GM12875 (cell line): ENCODE measurements around the gene AACS.

Experiments
- H3K4me3 ChIP-seq: one replicate; pipeline ENCODE4 v1.5.1; 2011; ENCODE audit warnings: low read depth, low read length, control low read depth
- TF ChIP-seq, protein P1 (sequence below): IDR thresholded peaks from 2 replicates; pipeline ENCODE4 v1.5.1; 2011; ENCODE audit warnings: low read depth, mild to moderate bottlenecking, control low read depth, inconsistent platforms, low read length, moderate library complexity, borderline replicate concordance; ENCODE audit not compliant: insufficient read depth

Gene AACS

DNA sequence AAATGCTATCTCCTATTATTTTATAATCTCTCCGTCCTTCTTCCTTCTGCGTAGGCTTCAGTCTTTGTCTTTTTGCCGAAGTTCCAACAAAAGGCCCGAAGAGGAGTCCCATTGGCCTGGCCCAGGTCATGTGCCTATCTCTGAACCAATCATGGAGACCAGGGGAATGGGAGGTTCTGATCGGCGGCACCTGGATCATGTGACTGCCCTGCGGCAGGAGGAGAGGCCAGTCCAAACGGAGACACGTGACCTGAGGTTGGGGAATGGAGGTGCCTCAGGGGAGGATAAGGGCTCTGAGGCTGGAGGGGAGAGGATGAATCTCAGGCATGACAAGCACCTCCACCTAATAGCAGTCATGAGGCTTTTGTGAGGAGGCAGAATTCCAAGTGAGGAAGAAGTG is 86.0 kb downstream of the AACS start:
- no peak overlapping the region for H3K4me3 ChIP-seq
- TF ChIP-seq, protein P1, sequence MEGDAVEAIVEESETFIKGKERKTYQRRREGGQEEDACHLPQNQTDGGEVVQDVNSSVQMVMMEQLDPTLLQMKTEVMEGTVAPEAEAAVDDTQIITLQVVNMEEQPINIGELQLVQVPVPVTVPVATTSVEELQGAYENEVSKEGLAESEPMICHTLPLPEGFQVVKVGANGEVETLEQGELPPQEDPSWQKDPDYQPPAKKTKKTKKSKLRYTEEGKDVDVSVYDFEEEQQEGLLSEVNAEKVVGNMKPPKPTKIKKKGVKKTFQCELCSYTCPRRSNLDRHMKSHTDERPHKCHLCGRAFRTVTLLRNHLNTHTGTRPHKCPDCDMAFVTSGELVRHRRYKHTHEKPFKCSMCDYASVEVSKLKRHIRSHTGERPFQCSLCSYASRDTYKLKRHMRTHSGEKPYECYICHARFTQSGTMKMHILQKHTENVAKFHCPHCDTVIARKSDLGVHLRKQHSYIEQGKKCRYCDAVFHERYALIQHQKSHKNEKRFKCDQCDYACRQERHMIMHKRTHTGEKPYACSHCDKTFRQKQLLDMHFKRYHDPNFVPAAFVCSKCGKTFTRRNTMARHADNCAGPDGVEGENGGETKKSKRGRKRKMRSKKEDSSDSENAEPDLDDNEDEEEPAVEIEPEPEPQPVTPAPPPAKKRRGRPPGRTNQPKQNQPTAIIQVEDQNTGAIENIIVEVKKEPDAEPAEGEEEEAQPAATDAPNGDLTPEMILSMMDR: no peak

DNA sequence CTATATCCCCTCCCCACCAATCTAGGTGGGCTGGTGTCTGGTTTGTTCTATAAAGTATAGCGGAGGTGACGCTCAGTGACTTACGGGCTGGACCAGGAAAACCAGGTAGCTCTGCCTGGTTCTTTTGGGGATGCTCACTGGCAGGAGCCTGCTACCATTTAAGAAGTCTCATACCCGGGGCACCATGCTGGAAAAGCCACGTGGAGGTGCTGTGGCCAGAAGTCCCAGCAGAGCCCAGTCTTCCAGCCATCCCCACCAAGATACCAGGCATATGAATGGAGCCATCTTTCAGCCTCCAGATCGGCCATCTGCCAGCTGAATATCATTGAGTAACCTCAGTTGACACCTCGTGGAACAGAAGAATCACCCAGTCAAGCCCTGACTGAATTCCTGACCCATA is 87.2 kb downstream of the AACS start:
- no peak overlapping the region for H3K4me3 ChIP-seq
- TF ChIP-seq, protein P1: no peak

DNA sequence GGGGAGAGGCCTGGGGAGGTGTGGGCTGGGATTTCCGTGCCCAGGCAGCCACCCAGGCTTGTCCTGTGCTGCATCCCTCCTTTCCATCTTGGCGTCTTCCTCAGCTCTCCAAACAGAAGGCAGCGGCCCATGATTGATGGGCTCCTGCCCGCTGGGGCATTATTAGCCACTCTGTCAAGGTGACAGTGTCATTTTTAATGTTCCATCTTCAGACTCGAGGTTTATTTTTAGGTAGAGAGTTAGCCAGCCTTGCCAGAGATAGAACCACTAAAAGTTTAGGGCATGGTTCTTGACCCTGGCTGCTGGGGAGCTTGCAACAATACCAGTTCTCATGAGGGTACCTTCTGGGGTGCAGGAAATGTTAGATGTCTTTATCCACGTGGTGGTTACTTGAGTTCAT is 90.1 kb downstream of the AACS start:
- TF ChIP-seq, protein P1: no peak
- no peak overlapping the region for H3K4me3 ChIP-seq

DNA sequence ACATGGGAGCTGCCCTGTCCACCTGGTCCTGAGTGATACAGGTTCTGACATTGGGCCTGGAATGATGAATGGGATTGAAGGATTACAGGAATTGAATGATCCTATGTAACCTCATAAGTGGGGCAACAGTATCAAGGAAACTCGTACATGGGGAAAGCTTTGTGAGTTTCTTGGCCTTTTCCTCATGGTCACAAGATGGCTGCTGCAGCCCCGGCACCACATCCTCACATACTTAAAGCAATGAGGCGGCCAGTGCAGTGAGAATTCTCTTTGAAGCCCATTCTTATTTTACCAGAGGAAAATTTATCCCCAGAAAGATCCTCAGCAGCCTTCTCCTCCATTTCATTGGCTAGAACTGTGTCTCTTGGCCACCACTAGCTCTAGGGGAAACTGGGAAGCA is 91.9 kb downstream of the AACS start:
- no peak overlapping the region for H3K4me3 ChIP-seq
- TF ChIP-seq, protein P1: no peak

DNA sequence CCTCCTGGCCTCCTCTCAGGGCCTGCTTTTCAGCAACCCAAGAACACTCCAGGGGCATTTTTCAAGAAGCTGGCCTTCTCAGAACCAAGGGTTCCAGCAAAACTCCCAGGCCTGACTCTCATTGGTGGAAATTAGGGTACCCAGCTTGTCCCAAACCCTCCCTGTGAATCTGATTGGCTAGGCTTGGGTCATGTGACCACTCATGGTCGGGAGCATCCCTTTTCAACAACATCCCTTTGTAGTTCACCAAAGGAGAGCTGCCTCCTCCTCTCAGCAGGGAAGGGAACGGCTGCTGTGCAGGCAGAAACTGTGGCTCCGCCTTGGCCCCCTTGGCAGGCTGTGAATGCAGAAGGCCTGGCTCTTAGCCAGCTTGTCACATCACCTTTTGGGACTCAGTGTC is 94.5 kb downstream of the AACS start:
- TF ChIP-seq, protein P1: no peak
- no peak overlapping the region for H3K4me3 ChIP-seq

DNA sequence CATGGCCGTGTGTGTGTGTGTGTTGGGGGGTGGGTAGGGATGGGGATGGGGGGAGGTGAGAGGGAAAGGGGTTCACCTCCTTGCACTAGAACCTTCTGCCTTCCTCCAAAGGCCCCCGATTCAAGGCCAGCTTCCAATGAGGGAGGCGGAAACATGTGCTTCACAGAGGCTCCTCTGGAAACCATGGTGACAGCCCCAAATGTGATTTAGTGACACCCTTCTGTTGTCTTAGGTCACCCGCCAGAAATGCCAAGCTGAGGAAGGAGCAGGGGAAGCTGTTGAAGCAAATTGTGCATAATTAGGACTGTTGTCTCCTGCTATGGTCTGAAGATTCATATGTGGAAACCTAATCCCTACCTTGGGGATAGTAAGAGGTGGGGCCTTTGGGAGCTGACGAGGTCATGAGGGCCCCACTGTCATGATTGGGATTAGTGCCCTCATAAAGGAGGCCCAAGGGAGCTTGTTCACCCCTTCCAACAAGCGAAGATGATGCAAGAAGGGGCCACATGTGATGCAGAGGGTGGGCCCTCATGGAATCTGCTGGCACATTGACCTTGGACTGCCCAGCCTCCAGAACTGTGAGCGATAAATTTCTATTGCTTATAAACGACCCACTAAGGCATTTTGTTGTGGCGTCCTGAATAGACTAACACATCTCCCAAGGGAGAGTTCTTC is 95.2 kb downstream of the AACS start:
- TF ChIP-seq, protein P1: no peak
- H3K4me3 ChIP-seq: no peak overlapping the region

DNA sequence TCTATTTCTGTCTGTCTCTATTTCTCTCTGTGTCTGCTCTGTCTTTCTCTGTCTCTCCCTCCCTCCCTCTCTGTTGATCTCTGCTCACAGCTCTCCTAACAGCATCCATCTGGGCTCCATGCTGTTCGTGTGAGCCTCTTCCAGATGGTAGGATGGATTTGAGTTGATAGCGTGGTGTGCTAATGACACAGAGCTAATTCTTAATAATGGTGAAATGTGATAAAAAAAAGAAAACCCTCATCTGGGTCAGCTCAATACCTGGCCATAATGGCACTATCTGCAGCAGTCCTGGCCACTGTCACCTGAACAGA is 96.4 kb downstream of the AACS start:
- H3K4me3 ChIP-seq: no peak overlapping the region
- TF ChIP-seq, protein P1: no peak
